NCI-H510A treated with DMSO at 0.1 percent for 48 hours (cell line): ENCODE measurements around the gene ACVR1.
"Not testable (repeated sequence)": the region's sequence is repeated elsewhere in the genome, so short reads cannot be mapped to it uniquely, and the experiment has no call there.

Experiments used
- DNase-seq: peaks from one replicate; lab custom pipeline; 2025; lab: John Stamatoyannopoulos, UW

Gene ACVR1

DNA sequence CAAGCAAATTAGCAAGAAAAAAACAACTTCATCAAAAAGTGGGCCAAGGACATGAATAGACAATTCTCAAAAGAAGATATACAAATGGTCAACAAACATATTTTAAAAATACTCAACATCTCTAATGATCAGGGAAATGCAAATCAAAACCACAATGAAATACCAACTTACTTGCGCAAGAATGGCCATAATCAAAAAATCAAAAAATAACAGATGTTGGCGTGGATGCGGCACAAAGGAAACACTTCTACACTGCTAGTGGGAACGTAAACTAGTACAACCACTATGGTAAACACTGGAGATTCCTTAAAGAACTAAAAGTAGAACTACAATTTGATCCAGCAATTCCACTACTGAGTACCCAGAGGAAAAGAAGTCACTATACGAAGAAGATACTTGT lies 119.7 kb downstream of the ACVR1 start:
- DNase-seq: not testable (repeated sequence)

DNA sequence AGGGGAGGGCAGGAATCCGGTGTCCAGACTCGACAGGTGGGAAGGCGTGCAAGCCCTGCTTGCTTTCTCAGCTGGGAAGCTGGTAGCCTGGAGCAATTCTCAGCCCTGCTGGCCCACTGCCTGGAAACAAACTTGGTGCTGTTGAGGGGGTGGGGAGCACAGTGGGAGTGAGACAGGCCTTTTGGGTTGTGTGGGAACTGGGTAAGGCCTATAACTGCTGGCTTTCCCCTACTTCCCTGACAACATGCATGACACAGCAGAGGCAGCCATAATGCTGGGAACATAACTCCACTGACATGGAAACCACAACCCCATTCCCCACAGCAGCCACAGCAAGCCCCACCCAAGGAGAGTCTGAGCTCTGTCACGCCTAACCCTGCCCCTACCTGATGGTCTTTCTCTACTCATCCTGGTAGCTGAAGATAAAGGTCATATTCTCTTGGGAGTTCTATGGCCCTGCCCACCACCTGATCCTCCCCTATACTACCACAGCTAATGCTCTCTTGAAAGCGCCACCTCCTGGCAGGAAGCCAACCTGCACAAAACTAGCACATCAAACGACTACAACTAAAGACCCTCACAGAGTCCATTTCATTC lies 124.6 kb downstream of the ACVR1 start:
- no peak for DNase-seq

GRCh38 chr2:157749684-157750083 lies 126.4 kb downstream of the ACVR1 start:
- no peak for DNase-seq

- no peak for DNase-seq
Observed at GRCh38 chr2:157748371-157749142, 127.6 kb downstream of the ACVR1 start.

DNA sequence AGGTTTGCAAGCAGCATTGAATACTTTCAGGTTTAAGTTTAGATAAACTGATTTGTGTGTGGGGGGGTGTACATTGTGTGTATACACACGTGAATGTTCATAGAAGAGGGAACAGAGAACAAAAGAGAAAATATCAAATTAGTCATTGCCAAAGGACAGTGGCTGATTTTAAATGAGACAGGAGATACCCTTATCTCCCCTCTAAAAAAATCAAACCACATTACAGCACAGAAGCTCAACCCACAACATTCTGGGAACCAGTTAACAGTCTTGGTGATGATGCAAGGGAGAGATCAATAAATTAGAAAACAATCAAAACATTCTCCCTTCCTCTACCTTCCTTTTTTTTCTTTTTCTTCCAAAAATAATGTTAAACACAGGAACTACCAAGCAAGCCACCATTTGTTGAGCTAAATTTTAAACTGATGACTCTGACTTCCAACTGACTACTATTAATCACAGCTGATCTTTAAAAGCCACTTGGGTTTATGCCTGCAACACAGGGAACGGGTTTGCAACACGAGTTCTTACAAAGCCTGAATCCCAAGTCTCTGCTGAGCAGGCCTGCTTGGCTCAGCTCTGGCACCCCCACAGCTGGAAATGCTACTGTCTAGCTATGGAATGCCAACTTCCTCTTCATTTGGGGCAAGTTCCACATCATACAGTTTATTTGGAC lies 128.3 kb downstream of the ACVR1 start:
- DNase-seq: no peak

DNA sequence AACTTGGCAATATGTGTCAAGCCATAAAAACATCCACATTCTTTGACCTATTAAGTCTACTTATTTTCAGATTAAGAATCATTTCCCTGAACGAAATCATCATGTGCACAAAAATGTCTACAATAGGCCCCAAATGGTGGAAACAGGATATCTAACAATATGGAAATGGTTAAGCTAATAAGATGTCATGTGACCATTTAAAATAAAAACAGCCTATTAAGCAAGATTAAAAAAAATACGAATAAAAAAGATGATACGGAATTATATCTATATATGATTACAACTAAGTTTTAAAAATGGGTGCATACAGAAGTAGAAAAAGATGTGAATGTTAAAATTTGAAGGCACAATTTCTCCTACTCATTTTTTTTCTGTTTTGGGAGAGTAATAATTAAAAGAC lies 128.8 kb downstream of the ACVR1 start:
- DNase-seq: no peak

GRCh38 chr2:157746234-157746950 lies 129.7 kb downstream of the ACVR1 start:
- DNase-seq: no peak

DNA sequence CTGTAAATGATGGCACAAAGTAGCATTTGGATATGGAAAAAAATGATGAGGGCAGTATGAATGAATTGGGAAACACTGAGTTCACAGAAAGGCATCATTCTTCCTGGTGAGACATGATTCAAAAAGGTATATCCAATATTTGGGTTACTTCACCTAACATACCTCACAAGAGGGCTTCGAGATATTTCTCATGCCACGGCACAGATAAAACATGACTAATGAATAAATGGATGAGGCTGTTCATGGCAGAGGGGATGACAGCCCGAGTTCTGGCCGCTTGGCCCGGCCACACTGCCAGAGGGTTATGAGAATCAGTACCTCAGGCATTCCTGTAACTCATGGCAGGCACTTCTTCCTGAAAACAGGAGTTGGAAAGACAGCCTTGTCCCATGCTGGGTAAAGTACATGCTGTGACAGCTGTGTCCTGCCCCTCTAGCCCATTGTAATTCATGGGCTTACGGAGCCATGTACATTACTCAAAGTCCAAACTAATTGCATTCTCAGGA lies 131.5 kb downstream of the ACVR1 start:
- no peak for DNase-seq

GRCh38 chr2:157743051-157743450 lies 133.1 kb downstream of the ACVR1 start:
- DNase-seq: no peak

DNA sequence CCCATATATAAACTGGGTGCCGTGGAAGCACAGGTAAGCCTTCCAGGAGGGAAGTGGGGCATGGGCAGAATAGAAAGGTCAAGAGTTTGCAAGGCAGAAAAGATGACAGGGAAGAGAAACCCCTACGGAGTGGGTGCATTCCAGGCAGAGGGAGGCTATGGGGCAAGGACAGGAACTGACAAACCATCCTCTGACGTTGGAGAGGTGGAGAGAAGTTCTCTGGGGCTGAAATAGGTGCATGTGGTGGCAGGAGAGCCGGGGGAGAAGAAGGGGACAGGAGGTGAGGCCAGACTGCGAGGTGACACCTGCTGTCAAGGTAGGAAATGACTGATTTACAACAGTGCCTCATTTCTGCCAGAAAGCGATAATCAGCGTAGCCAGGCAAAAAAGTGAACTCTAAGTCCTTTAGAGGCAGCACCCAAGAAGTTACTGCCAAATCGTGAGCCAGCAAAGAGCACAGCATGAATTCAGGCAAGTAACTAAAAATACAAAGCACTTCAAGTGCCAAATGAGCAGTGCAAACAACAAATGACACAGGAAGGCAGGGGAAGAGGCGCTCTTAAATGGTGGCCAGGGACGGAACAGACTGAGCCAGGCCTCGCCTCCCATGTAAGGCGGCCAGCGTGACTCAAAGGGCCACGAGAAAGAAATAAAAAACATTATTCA lies 134.2 kb downstream of the ACVR1 start:
- no peak for DNase-seq

DNA sequence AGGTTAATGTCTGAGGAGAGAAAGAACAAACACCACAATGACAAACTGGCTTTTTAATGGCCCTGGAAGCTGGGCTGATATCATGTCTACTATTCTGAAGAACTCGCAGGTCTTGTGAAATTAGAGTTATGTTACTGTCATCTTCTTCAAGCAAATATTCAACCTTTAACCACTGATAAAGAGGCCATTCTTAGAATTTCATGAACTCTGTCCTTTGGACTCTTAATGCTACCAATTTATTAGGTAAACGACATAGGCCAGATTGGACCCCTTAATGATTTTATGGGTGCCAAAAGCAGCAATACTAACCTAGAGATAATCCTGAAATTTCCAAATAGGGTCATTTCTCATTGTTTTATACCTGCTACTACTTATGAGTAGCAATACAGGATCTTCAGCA lies 138.5 kb downstream of the ACVR1 start:
- no peak for DNase-seq

- DNase-seq: no peak
Observed at GRCh38 chr2:157735532-157735931, 140.6 kb downstream of the ACVR1 start.

DNA sequence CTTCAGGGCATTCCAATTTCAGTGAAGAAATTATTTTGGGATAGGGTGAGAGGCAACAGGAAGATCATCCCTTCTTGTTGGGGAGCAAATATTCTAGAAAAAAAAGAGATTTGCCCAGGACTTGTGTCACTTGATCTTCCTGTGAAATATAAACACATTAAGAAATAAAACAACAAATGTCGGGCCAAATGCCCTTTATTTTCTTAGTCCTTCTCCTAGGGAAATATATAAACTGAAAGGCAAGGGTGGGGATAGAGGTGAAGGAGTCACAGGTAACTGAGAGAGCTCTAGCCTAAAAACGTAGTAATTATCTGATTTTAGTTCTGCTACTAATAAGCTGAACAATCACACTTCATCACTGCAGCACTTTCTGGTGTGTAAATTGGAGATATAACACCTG lies 142.9 kb downstream of the ACVR1 start:
- DNase-seq: no peak

GRCh38 chr2:157732596-157732995 lies 143.5 kb downstream of the ACVR1 start:
- no peak for DNase-seq

DNA sequence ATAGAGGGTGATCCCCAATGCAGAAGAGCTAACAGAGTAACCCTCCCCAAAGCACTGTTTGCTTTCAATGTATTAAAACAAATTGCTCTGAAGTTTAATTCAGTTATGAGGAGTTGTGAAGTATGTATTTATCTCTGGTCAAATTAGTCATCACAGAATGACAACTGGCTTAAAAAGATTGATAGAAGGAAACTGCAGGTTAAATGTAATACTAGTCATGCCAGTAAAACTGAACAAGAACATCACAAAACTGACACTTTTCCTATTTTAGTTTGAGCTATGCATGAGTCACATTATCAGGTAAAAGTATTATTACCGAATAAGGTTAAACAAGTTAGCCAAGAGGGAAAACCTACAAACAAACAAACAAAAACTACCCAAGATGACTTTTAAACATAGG lies 148.4 kb downstream of the ACVR1 start:
- DNase-seq: no peak

- DNase-seq: no peak
Observed at GRCh38 chr2:157726946-157727345, 149.2 kb downstream of the ACVR1 start.

DNA sequence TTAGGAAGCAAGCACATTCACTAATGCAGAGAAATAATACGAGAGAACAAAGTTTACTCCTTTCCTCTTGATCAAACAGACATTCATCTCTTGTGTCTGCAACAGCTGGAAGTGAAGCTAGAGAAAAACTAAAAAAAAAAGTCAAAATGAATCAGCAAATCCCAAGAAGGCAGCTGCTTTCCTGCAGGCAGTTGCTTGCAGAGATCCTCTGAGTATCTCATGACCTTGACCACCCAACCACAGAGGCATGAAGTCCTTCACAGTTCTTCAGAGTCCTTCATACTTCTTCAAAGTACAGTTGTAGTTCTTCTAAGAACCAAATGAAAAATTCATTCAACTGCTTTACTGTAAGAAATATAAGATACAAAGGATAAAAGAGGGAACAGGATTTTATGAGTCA lies 150.3 kb downstream of the ACVR1 start:
- DNase-seq: no peak

- DNase-seq: no peak
Observed at GRCh38 chr2:157722580-157723234, 153.4 kb downstream of the ACVR1 start.

GRCh38 chr2:157720504-157720903 lies 155.6 kb downstream of the ACVR1 start:
- no peak for DNase-seq

DNA sequence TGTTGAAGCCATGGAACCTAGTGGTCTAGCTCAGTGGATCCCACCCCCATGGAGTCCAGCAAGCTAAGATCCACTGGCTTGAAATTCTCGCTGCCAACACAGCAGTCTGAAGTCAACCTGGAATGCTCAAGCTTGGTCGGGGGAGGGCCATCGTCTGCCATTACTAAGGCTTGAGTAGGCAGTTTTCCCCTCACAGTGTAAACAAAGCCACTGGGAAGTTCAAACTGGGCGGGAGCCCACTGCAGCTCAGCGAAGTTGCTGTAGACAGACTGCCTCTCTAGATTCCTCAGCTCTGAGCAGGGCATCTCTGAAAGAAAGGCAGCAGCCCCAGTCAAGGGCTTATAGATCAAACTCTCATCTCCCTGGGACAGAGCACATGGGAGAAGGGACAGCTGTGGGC lies 171.5 kb downstream of the ACVR1 start:
- not testable (repeated sequence) for DNase-seq

DNA sequence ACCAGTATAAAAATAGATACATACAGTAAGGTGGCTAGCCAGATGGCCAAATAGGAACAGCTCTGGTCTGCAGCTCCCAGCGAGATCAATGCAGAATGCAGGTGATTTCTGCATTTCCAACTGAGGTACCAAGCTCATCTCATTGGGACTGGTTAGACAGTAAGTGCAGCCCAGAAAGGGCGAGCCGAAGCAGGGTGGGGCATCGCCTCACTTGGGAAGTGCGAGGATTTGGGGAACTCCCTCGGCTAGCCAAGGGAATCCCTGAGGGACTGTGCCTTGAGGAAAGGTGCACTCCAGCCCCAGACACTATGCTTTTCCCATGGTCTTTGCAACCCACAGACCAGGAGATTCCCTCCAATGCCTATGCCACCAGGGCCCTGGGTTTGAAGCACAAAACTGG lies 172.0 kb downstream of the ACVR1 start:
- DNase-seq: not testable (repeated sequence)
